HepG2 (cell line): ENCODE data around the gene WDR20. TPM values are rescaled to one million over a fixed set of nuclear protein-coding genes. Genes with fewer than 3 reads are reported as not detected.

ENCODE experiments used
- ARID2 ChIP-seq: sonication (generic); formaldehyde crosslinking; IDR thresholded peaks from 2 replicates; pipeline ENCODE4 v1.8.1; 2022; ENCODE audit warnings: mild to moderate bottlenecking, missing genetic modification reagents, borderline replicate concordance
- ARNT ChIP-seq: fragments of 450-650 bp; IDR thresholded peaks from 2 replicates; pipeline ENCODE4 v1.6.1; 2017
- ASH2L ChIP-seq: fragments of 300-600, 200-600 bp; sonication (generic); IDR thresholded peaks from 2 replicates; pipeline ENCODE4 v1.7.0; 2017; ENCODE audit warnings: low read depth, mild to moderate bottlenecking, moderate library complexity, mixed read lengths, low read length; ENCODE audit not compliant: insufficient read length
- ERF ChIP-seq: IDR thresholded peaks from 2 replicates; pipeline ENCODE4 v1.6.1; 2018; ENCODE audit warnings: missing biosample characterization, missing genetic modification reagents
- MIER2 ChIP-seq: IDR thresholded peaks from 2 replicates; pipeline ENCODE4 v1.6.1; 2016; ENCODE audit warnings: missing biosample characterization, missing genetic modification reagents
- POLR2A ChIP-seq, 2 experiments: IDR thresholded peaks; 2 replicates each; pipeline ENCODE4 v1.6.1; 2011; ENCODE audit warnings: low read depth in 2 of 2, low read length in 2 of 2, mild to moderate bottlenecking in 1 of 2, moderate library complexity in 1 of 2; ENCODE audit not compliant: insufficient read depth in 1 of 2
- PPARG ChIP-seq: conservative IDR thresholded peaks from 2 replicates; pipeline ENCODE4 v1.6.1; 2016; ENCODE audit warnings: missing biosample characterization, missing genetic modification reagents
- RBFOX2 ChIP-seq: fragments of 200-400 bp; formaldehyde crosslinking; IDR thresholded peaks from 2 replicates; pipeline ENCODE4 v1.6.1; 2017; ENCODE audit warnings: low read depth, mild to moderate bottlenecking, low read length
- REL ChIP-seq: sonication (generic); formaldehyde crosslinking; conservative IDR thresholded peaks from 2 replicates; pipeline ENCODE4 v1.8.0; 2022; ENCODE audit warnings: mild to moderate bottlenecking, missing genetic modification reagents, moderate library complexity
- REST ChIP-seq, 2 experiments: IDR thresholded peaks; 2 replicates each; pipeline ENCODE4 v1.6.1; 2011 to 2012; ENCODE audit warnings: low read length in 2 of 2, borderline replicate concordance in 1 of 2, low read depth in 1 of 2, mild to moderate bottlenecking in 1 of 2, moderate library complexity in 1 of 2
- RXRB ChIP-seq: IDR thresholded peaks from 2 replicates; pipeline ENCODE4 v1.6.1; 2016; ENCODE audit warnings: borderline replicate concordance, missing genetic modification reagents, missing compliant biosample characterization
- SIN3A ChIP-seq: IDR thresholded peaks from 2 replicates; pipeline ENCODE4 v1.6.1; 2011; ENCODE audit warnings: low read depth, mild to moderate bottlenecking, control low read depth, low read length, borderline replicate concordance
- TFDP2 ChIP-seq: sonication (generic); formaldehyde crosslinking; IDR thresholded peaks from 2 replicates; pipeline ENCODE4 v1.4.0; 2020; ENCODE audit warnings: missing genetic modification reagents
- ZNF512B ChIP-seq: sonication (generic); formaldehyde crosslinking; IDR thresholded peaks from 2 replicates; pipeline ENCODE4 v1.5.1; 2020; ENCODE audit warnings: missing genetic modification reagents, mild to moderate bottlenecking, borderline replicate concordance
- ZNF577 ChIP-seq: sonication (generic); formaldehyde crosslinking; IDR thresholded peaks from 2 replicates; pipeline ENCODE4 v1.4.0; 2020; ENCODE audit warnings: mild to moderate bottlenecking, low read depth, missing genetic modification reagents, borderline replicate concordance
- ZNF761 ChIP-seq: sonication (generic); formaldehyde crosslinking; conservative IDR thresholded peaks from 2 replicates; pipeline ENCODE4 v1.4.0; 2020; ENCODE audit warnings: mild to moderate bottlenecking, missing genetic modification reagents
- ZSCAN9 ChIP-seq: IDR thresholded peaks from 2 replicates; pipeline ENCODE4 v1.6.1; 2016; ENCODE audit warnings: borderline replicate concordance
- polyA plus RNA-seq, 8 experiments: library from polyadenylated mRNA; depleted of rRNA in 3 of 8; stranded (reverse) in 7 of 8; unstranded in 1 of 8; fragments of >200 nt; fragmentation: Illumina TruSeq in 4 of 8; extraction: Trizol in 4 of 8; gene quantifications; 2 replicates each; pipeline versions ENCODE4 v1.2.1 to v1.2.3, GENCODE V29; 2011 to 2016; ENCODE audit warnings: low read depth in 4 of 8, missing spikeins in 1 of 8, mixed read lengths in 1 of 8; ENCODE audit not compliant: insufficient read depth in 1 of 8
- total RNA-seq, 5 experiments: library from RNA; depleted of rRNA; stranded (reverse); fragments of >200 nt; fragmentation: Illumina TruSeq; extraction: Trizol; gene quantifications; 2 replicates each; pipeline ENCODE4 v1.2.3, GENCODE V29; 2016; ENCODE audit warnings: low read depth in 1 of 5

Gene WDR20
- total and polyA plus RNA-seq, 2 of the 13 experiments (the other 11 are each of a cell fraction or from before 2014, with no cell fraction given): 10.4 to 23.2 TPM

- TF ChIP-seq REST (IDR thresholded peaks at IDR 0.05; ENCODE audit: borderline replicate concordance in 1 of 2, low read depth in 1 of 2, low read length in 2 of 2) (no peak), ASH2L (peak; percentile 48), ERF (CRISPR knock-in tag) (no peak), PPARG (CRISPR knock-in tag) (no peak), ARID2 (no peak), SIN3A (no peak), ZNF512B (no peak), ZNF577 (no peak), ZSCAN9 (CRISPR knock-in tag) (no peak), RBFOX2 (no peak), ARNT (no peak), ZNF761 (CRISPR knock-in tag) (no peak), MIER2 (no peak), POLR2A (IDR thresholded peaks at IDR 0.05; ENCODE audit: insufficient read depth in 1 of 2, low read depth in 2 of 2, low read length in 2 of 2) (no peak), REL (no peak), TFDP2 (no peak), RXRB (no peak)
Measured at GRCh38 chr14:102140027-102140749, 491 bp downstream of the WDR20 start (continued).
